Mucosa of descending colon (tissue), 3 donors: ENCODE data around the gene THRAP3. TPM values are rescaled to one million over a fixed set of nuclear protein-coding genes. Genes with fewer than 3 reads are reported as not detected.
"Not testable (repeated sequence)": the region's sequence is repeated elsewhere in the genome, so short reads cannot be mapped to it uniquely, and the experiment has no call there.

Source experiments
- ATAC-seq: fragments of 200-7000 bp; cut with Tn5 transposase; one replicate; pipeline ENCODE4 v1.9.1; 2020; ENCODE audit warnings: mild to moderate bottlenecking, moderate library complexity
- DNase-seq, 3 donors: peaks; one replicate each; pipeline ENCODE4 v3.0.0-alpha.2; 2020
- H3K36me3 ChIP-seq: fragments of 200-600 bp; one replicate; pipeline ENCODE4 v1.8.0; 2021; ENCODE audit warnings: low read depth, mild to moderate bottlenecking
- H3K4me1 ChIP-seq: fragments of 200-600 bp; one replicate; pipeline ENCODE4 v1.8.0; 2021; ENCODE audit warnings: low read depth, mild to moderate bottlenecking
- H3K4me3 ChIP-seq: fragments of 200-600 bp; one replicate; pipeline ENCODE4 v1.8.0; 2021; ENCODE audit warnings: mild to moderate bottlenecking
- H3K9me3 ChIP-seq: fragments of 200-600 bp; one replicate; pipeline ENCODE4 v1.8.0; 2021; ENCODE audit warnings: mild to moderate bottlenecking
- intact Hi-C, 2 donors: fragments of 100-400 bp; cut with DNase I in 1 of 2; cut with micrococcal nuclease in 1 of 2; formaldehyde crosslinking; loops; one replicate each; pipeline versions ENCODE4 v1.11.0 to v1.11.1; 2022; cut with DNase I, micrococcal nuclease
- total RNA-seq, 3 donors: library from RNA; stranded (reverse); fragmentation: NEBNext Ultra II Directional in 2 of 3; extraction: Animal tissue kit (Norgen Biotek cat#: 25700) in 2 of 3; gene quantifications; one replicate each; pipeline versions ENCODE4 v1.2.1 to v1.2.4, GENCODE V29; 2021 to 2023
- TF ChIP-seq, protein P1 (sequence below): fragments of 200-600 bp; IDR thresholded peaks from one replicate; pipeline ENCODE4 v1.8.0; 2022; ENCODE audit warnings: antibody characterized with exemption, mild to moderate bottlenecking
- donor health status: DM: no; HTN: no; CAD: no; lungs with moderate emphysema.
- donor health status: DM: no; HTN: no; CAD: no.
- donor health status: DM: no; HTN: yes; CAD: no.

THRAP3 gene
- total RNA-seq, 3 donors from 2014 or later, result 83.0 to 103 (median 85.1) TPM

DNA sequence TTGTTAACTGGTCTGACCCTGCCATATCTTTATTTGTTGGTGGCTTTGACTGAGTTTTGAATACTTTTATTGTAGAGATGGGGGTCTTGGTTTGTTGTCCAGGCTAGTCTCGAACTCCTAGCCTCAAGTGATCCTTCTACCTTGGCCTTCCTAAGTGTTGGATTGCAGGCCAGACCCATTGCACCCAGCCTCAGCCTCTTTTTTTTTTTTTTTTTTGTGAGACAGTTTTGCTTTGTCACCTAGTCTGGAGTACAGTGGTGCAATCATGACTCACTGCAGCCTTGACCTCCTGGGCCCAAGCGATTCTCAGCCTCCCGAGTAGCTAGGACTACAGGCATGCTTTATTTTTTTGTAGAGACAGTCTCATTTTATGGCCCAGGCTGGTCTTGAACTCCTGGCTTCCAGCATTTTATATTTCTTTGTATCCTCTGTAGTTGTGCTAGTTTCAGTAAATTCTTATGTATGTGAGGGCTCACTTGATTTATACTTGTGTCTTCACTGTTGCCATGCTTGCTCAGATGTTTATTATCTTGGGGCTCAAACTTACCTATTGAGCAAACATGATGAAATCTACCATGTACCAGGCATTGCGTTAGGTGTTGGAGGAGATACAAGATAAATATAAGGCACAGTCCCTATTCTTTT, 24.1 kb downstream of the THRAP3 start:
- ATAC-seq, result peak; percentile 82
- intact Hi-C loops, result no loop called here

DNA sequence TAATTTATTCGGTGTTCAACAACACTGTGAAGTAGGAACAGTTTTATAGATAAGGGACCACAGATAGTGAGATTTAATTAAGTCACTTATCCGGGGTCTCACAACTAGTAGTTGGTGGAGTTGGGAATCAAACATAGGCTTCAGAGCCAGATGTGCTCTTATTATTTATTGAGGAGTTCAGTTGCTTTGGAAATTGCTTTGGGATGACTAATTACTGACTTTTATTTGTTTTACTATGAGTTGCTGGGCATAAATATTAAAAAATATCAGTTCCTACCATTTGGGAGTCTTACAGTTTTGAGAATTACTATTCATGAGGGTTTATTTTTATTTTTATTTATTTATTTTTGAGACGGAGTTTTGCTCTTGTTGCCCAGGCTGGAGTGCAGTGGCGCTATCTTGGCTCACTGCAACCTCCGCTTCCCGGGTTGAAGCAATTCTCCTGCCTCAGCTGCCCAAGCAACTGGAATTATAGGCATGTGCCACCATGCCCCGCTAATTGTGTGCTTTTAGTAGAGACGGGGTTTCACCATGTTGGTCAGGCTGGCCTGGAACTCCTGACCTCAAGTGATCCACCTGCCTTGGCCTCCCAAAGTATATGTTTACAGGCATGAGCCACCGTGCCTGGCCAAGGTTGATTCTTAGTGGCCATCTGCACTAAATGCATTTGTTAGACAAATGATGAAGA, 27.7 kb downstream of the THRAP3 start:
- no peak for ATAC-seq
- H3K36me3 ChIP-seq, result no peaks in the 10 kb centered on the region
- no peaks in the 10 kb centered on the region for H3K9me3 ChIP-seq
- peaks cover 19% of the 10 kb centered on the region for H3K4me1 ChIP-seq
- TF ChIP-seq, protein P1, sequence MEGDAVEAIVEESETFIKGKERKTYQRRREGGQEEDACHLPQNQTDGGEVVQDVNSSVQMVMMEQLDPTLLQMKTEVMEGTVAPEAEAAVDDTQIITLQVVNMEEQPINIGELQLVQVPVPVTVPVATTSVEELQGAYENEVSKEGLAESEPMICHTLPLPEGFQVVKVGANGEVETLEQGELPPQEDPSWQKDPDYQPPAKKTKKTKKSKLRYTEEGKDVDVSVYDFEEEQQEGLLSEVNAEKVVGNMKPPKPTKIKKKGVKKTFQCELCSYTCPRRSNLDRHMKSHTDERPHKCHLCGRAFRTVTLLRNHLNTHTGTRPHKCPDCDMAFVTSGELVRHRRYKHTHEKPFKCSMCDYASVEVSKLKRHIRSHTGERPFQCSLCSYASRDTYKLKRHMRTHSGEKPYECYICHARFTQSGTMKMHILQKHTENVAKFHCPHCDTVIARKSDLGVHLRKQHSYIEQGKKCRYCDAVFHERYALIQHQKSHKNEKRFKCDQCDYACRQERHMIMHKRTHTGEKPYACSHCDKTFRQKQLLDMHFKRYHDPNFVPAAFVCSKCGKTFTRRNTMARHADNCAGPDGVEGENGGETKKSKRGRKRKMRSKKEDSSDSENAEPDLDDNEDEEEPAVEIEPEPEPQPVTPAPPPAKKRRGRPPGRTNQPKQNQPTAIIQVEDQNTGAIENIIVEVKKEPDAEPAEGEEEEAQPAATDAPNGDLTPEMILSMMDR, result no peak
- DNase-seq, result no peak
- no peak overlapping the region for H3K4me3 ChIP-seq
- intact Hi-C loops, result no loop called here

More for the DNA sequence above, 24.1 kb downstream of the THRAP3 start:
- Histone ChIP-seq H3K9me3 (no peaks in the 10 kb centered on the region), H3K4me1 (peaks cover 11% of the 10 kb centered on the region), H3K36me3 (no peaks in the 10 kb centered on the region), H3K4me3 (no peak overlapping the region)
- DNase-seq, result peak in 2 of 3 donors; percentile 15 to 58
- TF ChIP-seq, protein P1, result no peak

DNA sequence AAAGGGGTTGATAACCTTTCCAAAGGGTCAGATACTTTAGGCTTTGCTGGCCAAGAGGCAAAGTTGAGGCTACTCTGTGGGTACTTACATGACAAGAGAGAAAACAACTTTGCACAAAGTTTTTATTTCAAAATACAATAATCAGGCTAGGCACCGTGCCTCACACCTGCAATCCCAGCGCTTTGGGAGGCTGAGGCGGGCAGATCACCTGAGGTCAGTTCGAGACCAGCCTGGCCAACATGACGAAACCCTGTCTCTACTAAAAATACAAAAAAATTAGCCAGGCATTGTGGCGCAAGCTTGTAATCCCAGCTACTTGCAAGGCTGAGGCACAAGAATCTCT, 28.2 kb downstream of the THRAP3 start:
- H3K36me3 ChIP-seq, ATAC-seq, H3K4me3 ChIP-seq, intact Hi-C loops, DNase-seq, H3K9me3 ChIP-seq: not testable (repeated sequence)
- peaks cover 16% of the 10 kb centered on the region for H3K4me1 ChIP-seq

DNA sequence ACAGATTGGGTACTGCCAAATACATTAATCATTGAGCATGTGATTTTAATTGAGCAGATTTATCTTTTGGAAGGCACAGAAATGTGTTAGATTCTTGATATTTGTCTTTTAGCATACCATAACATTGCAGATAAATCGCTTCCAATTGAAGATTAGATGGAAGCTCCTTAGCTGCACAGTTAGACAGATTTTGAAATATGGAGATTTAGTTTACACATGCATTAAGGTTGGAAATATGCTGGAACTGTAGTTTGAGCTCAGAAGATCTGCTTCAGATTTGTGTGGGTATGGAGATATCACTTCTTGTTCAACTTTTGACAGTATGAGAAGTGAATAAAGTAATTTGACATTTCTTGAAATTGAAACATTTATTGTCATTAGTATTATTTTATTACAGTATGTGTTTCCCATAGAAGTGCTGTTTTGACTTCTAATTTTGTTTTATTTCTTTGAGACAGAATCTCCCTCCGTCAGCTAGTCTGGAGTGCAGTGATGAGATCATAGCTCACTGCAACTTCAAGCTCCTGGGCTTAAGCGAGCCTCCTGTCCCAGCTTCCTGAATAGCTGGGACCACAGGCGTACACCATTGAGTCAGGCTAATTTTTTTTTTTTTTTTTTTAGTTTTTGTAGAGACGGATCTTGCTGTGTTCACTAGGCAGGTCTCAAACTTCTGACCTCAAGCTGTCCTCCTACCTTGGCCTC, 29.1 kb downstream of the THRAP3 start:
- TF ChIP-seq, protein P1, result no peak
- H3K4me3 ChIP-seq, result no peak overlapping the region
- ATAC-seq, result no peak
- no peak for DNase-seq
- H3K36me3 ChIP-seq, result no peaks in the 10 kb centered on the region
- peaks cover 19% of the 10 kb centered on the region for H3K4me1 ChIP-seq
- intact Hi-C loops, result no loop called here
- no peaks in the 10 kb centered on the region for H3K9me3 ChIP-seq

DNA sequence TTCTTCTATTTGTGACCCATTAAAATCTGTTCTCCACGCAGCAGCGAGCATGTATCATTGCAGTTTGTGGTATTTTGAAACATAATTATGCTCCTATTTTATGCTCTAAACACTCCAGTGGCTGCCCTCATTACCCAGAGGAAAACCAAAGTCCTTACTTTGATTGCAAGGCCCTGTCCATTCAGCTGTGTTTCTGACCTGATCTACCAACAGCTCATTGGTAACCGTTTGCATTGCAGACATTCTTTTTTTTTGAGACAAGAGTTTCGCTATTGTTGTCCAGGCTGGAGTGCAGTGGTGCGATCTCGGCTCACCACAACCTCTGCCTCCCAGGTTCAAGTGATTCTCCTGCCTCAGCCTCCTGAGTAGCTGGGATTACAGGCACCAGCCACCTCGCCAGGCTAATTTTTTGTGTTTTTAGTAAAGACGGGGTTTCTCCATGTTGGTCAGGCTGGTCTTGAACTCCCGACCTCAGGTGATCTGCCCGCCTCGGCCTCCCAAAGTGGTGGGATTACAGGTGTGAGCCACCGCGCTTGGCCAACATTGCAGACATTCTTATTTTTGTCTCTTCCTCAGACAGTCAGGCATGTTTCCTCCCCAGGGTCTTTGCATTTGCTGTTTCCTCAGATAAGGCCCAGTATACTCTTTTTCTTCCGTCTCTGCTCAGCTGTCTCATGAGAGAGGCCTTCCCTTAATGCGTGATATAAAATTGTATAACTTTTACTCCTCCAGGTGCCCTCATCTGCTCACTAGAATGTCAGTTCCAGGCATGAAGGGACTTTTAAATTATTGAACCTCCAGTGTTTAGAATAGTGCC, 32.5 kb downstream of the THRAP3 start:
- TF ChIP-seq, protein P1, result no peak
- intact Hi-C loops, result no loop called here
- no peak for DNase-seq
- Histone ChIP-seq H3K4me3 (no peak overlapping the region), H3K36me3 (peaks cover 3% of the 10 kb centered on the region), H3K9me3 (no peaks in the 10 kb centered on the region), H3K4me1 (peaks cover 23% of the 10 kb centered on the region)
- ATAC-seq, result no peak
